ENCODE measurements around the gene PTPRK. TPM values are rescaled to one million over a fixed set of nuclear protein-coding genes. Genes with fewer than 3 reads are reported as not detected.

Gene PTPRK
- polyA plus RNA-seq, 3 donors = 0.01 TPM; not detected in 2

DNA sequence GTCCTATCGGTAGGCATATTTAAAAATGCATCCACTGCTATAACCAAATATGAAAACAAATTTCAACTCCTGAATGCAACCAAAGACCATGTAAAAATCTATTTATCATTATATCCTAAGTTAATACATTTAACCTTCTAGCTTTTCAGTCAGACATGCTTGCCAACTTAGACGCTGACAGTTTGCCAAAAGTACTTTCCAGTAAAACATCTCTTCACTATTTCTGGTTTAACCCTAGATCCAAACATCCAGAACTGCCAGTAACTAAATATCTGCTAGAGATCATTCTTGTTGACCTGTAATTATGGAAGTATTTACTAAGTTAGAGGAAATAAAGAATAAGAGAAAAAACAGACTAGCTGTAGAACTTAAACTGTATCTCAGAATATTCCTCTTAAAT, 409.3 kb downstream of the PTPRK start:
- Mint-ChIP-seq H3K4me3 (no peak overlapping the region), H3K4me1 (no peaks in the 10 kb centered on the region), H3K36me3 (no peaks in the 10 kb centered on the region), H3K27ac (no peak overlapping the region), H3K27me3 (ENCODE audit: low read depth in 3 of 3) (peaks cover 0 to 4% (median 0%) of the 10 kb centered on the region in 3 donors), H3K9me3 (peaks cover 0 to 6% (median 4%) of the 10 kb centered on the region in 7 donors)
- TF ChIP-seq, protein P1, sequence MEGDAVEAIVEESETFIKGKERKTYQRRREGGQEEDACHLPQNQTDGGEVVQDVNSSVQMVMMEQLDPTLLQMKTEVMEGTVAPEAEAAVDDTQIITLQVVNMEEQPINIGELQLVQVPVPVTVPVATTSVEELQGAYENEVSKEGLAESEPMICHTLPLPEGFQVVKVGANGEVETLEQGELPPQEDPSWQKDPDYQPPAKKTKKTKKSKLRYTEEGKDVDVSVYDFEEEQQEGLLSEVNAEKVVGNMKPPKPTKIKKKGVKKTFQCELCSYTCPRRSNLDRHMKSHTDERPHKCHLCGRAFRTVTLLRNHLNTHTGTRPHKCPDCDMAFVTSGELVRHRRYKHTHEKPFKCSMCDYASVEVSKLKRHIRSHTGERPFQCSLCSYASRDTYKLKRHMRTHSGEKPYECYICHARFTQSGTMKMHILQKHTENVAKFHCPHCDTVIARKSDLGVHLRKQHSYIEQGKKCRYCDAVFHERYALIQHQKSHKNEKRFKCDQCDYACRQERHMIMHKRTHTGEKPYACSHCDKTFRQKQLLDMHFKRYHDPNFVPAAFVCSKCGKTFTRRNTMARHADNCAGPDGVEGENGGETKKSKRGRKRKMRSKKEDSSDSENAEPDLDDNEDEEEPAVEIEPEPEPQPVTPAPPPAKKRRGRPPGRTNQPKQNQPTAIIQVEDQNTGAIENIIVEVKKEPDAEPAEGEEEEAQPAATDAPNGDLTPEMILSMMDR (IDR thresholded peaks at IDR 0.05) = no peak
- H3K79me2 ChIP-seq (ENCODE audit: insufficient read depth, low read length) = no peaks in the 10 kb centered on the region
- H4K20me1 ChIP-seq (ENCODE audit: insufficient read depth, low read length) = no peaks in the 10 kb centered on the region
- H3K4me3 ChIP-seq (replicated peaks in 1 of 3; ENCODE audit: low read depth in 2 of 3, low read length in 3 of 3) = no peak overlapping the region
- intact Hi-C loops (cut with micrococcal nuclease) = no loop called here
- no peak overlapping the region for H3K27ac ChIP-seq (ENCODE audit: low read depth in 1 of 2, low read length in 2 of 2)
- no peak for DNase-seq
- no CpG with 5 or more reads among the region's 2 CpGs for WGBS (ENCODE audit: insufficient coverage)
- no peaks in the 10 kb centered on the region for H3K4me1 ChIP-seq (ENCODE audit: control insufficient read depth in 1 of 2, insufficient read depth in 2 of 2, low read length in 2 of 2)
- no peaks in the 10 kb centered on the region for H3K9me3 ChIP-seq (replicated peaks in 1 of 2; ENCODE audit: control insufficient read depth in 1 of 2, insufficient read depth in 1 of 2, low read length in 2 of 2)
- no peak overlapping the region for H3K4me2 ChIP-seq (replicated peaks; ENCODE audit: extremely low read depth, low read length, poor library complexity, severe bottlenecking)
- no peak overlapping the region for H2AFZ ChIP-seq (ENCODE audit: insufficient read depth, low read depth, low read length, poor library complexity, severe bottlenecking)
- no peaks in the 10 kb centered on the region for H3K36me3 ChIP-seq (replicated peaks in 1 of 2; ENCODE audit: control insufficient read depth in 1 of 2, insufficient read depth in 2 of 2, low read length in 2 of 2)
- H3K27me3 ChIP-seq (ENCODE audit: control insufficient read depth in 2 of 2, insufficient read depth in 2 of 2, low read length in 2 of 2) = no peaks in the 10 kb centered on the region
- no peak overlapping the region for H3K9ac ChIP-seq (ENCODE audit: insufficient read depth, low read length, poor library complexity, severe bottlenecking)

DNA sequence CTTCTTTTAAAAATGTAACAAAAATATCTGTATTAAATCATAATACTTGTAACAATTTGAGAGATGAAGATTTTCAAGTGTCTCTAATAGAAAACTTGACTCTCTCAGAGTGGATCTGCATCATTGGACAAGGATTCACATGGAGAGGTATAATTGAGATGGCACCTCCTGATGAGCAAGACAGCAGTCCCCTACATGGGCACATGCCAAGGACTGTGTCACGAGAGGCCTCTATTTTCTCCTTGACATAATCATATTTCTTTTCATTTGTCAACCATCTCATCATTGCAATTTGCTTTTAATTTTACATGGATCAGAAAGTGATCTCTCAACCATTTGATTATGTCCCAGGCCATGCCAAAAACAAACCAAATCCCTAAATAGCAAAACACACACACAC, 412.7 kb downstream of the PTPRK start:
- H3K36me3 ChIP-seq (replicated peaks in 1 of 2; ENCODE audit: control insufficient read depth in 1 of 2, insufficient read depth in 2 of 2, low read length in 2 of 2) = no peaks in the 10 kb centered on the region
- no peaks in the 10 kb centered on the region for H3K79me2 ChIP-seq (ENCODE audit: insufficient read depth, low read length)
- TF ChIP-seq, protein P1 (IDR thresholded peaks at IDR 0.05) = no peak
- WGBS (ENCODE audit: insufficient coverage) = 88% methylated on average over 1 of the region's 1 CpG
- no peak overlapping the region for H3K9ac ChIP-seq (ENCODE audit: insufficient read depth, low read length, poor library complexity, severe bottlenecking)
- DNase-seq = no peak
- no peaks in the 10 kb centered on the region for H3K36me3 Mint-ChIP-seq
- H3K4me3 ChIP-seq (replicated peaks in 1 of 3; ENCODE audit: low read depth in 2 of 3, low read length in 3 of 3) = no peak overlapping the region
- H3K9me3 Mint-ChIP-seq = peaks cover 0 to 10% (median 4%) of the 10 kb centered on the region in 7 donors
- no peaks in the 10 kb centered on the region for H3K4me1 ChIP-seq (ENCODE audit: control insufficient read depth in 1 of 2, insufficient read depth in 2 of 2, low read length in 2 of 2)
- H2AFZ ChIP-seq (ENCODE audit: insufficient read depth, low read depth, low read length, poor library complexity, severe bottlenecking) = no peak overlapping the region
- no peaks in the 10 kb centered on the region for H4K20me1 ChIP-seq (ENCODE audit: insufficient read depth, low read length)
- H3K4me3 Mint-ChIP-seq = no peak overlapping the region
- no peak overlapping the region for H3K27ac Mint-ChIP-seq
- H3K4me1 Mint-ChIP-seq = no peaks in the 10 kb centered on the region
- intact Hi-C loops (cut with micrococcal nuclease) = no loop called here
- no peak overlapping the region for H3K27ac ChIP-seq (ENCODE audit: low read depth in 1 of 2, low read length in 2 of 2)
- peaks cover 0 to 8% of the 10 kb centered on the region in 2 donors for H3K9me3 ChIP-seq (replicated peaks in 1 of 2; ENCODE audit: control insufficient read depth in 1 of 2, insufficient read depth in 1 of 2, low read length in 2 of 2)
- H3K27me3 ChIP-seq (ENCODE audit: control insufficient read depth in 2 of 2, insufficient read depth in 2 of 2, low read length in 2 of 2) = no peaks in the 10 kb centered on the region
- H3K27me3 Mint-ChIP-seq (ENCODE audit: low read depth in 3 of 3) = peaks cover 0 to 1% (median 0%) of the 10 kb centered on the region in 3 donors
- H3K4me2 ChIP-seq (replicated peaks; ENCODE audit: extremely low read depth, low read length, poor library complexity, severe bottlenecking) = no peak overlapping the region

All from CD14-positive monocyte (primary cell).